Activated T-cell treated with anti-CD3 and anti-CD28 coated beads, Interleukin-2, amount 50 U/mL, for 48 hours (primary cell): Measurements from ENCODE around the gene NR2C2.

Source experiments
- DNase-seq, 2 experiments: peaks; one replicate each; pipeline ENCODE4 v3.0.0-alpha.2; 2020

Gene NR2C2

GRCh38 chr3:15065550-15066007, 118.2 kb downstream of the NR2C2 start:
- no peak for DNase-seq

DNA sequence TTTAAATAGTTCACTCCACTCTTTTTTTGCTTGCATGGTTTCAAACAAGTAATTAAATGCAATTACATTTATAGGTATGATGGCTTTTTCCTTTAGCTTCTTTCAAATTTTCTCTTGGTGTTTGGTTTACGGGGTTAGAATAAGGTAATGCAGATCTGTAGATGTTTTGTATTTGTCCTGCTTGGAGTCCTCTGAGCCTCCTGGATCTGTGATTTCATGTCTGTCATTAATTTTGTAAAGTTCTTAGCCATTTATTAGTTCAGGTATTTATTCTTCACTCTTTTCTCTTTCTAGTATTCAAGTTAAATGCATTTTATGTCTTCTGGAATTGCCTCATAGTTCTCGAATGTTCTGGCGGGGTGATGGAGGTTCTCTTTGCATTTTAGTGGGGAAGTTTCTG, 119.1 kb downstream of the NR2C2 start:
- no peak for DNase-seq

DNA sequence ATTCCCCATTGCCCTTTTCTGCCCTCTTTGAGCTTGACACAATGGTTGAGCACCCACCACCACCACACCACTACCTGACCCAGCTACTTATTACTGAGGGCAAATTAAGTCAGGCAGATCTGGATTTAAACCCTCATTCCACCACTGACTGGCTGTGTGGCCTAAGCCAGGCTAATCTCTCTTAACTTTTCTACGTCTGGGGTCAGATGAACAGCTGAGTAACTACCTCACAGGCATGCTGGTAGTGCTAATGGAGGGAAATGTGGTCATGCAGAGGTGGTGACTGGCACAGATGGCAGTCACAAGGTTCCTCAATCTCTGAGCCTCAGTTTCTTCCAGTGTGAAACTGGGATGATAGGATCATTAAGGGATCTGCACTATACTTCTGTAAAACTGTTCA, 122.1 kb downstream of the NR2C2 start:
- DNase-seq = no peak

- DNase-seq = no peak
These were observed 124.3 kb downstream of the NR2C2 start for GRCh38 chr3:15071699-15072098.

- DNase-seq = no peak
These were observed 127.1 kb downstream of the NR2C2 start for GRCh38 chr3:15074500-15074899.

DNA sequence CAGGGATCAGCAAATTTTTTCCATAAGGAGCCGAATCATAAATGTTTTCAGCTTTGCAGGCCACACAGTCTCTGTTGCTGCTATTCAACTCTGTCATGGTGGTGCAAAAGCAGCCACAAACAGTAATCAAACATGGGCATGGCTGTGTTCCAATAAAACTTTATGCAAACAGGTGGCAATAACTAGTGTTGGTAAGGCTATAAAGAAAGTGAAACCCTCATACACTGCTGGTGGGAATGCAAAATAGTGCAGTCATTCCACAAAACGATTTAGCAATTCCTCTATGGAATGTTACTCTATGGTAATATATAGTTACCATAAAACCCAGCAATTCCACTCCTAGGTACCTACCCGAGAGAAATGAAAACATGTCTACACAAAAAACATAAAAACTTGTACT, 131.7 kb downstream of the NR2C2 start:
- DNase-seq = no peak

DNA sequence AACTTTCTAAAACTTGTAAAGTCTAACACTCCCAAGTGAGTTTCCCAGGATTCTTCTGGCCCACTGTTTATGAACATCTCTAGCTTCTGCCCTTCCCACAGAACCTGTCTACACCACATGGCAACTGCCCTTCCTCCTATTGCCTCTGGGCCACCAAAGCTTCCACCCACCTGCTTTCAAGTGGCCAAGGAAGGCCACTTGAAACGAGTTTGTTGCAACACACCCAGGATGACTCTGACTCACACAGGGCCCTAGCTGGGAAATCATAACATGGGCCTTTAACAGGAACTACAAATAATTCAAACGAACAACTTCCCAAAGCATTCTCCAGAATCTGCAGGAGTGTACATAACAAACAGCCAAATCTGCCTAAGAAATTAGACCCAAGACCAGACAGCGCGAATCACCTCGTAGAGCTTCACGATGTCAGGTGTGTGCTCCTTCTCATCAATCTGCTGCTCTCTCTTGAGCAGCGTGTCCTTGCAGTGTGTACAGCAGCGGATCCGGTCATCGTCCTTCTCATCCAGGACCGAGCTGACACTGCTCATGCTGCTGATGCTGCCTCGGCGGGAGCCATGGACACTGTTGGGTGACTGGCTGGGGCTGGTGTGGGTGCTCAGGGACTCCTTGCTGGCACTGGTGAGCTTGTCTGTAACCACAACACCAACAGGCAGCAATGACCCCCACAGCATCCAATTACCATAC, 134.7 kb downstream of the NR2C2 start:
- no peak for DNase-seq

DNA sequence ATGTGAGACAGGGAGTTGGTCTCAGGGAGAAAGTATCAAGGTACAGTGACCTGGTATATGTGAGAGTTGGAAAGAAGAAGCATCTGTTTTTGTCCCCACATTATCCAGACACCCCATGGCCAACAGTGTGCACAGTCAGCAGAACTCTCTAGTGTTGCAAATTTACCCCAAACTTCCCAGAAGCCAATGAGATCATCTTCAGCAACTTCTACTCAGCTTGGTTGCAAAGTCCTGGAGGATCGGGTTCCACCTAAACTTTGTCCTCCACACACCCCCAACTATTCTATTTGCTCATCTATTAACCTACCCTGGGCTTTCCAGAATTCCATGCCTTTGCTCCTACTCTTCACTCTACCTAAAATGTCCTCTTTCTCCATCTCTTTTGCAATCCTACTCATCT, 135.9 kb downstream of the NR2C2 start:
- DNase-seq = no peak

DNA sequence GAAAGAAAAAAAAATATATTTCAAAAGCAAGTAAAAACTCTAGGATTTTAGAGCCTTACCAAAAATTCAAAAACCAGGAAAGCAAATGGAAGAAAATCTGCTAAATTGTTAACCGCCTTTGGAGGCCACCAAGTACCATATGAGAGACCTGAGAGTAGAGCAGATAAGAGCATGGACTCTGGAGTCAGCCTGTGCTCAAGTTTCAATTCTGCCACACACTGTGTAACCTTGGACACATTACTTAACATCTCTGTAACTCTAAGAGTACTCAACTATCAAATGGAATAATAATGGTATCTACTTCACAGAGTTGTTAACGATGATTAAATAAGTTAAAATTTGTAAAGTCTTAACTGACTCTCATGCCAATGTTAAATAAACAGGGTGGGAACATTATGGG, 138.9 kb downstream of the NR2C2 start:
- no peak for DNase-seq

- no peak for DNase-seq
These were observed 139.3 kb downstream of the NR2C2 start for GRCh38 chr3:15086699-15087098.

DNA sequence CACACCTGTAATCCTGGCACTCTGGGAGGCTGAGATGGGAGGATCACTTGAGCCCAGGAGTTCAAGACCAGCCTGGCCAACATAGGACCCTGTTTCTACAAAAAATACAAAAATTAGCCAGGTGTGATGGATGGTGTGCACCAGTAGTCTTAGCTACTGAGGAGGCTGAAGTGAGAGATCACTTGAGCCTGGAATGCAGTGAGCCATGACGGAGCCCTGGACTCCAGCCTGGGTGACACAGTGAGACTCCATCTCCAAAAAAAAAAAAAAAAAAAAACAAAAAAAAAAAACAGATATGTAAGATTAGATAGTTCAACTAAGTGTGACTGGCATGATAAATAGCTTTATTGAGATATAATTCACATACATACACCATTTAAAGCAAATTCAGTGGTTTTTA, 141.8 kb downstream of the NR2C2 start:
- no peak for DNase-seq

DNA sequence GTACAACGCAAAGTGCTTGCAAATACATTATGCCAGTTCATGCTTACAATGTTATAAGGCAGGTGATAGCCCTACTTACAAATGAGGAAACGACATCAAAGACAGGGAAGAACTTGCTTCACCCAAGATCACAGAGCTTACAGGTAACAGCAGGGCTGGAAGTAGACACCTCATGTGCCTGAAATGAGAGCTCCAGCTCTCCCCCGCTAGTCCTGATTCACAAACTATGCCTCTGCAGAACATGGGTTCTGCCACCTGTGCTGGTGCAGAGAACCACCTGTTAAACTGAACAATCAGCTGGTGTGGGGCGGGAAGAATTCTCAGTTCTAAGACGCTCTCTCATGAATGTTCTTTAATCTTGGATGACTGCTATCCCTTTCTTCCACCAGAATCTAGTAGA, 144.2 kb downstream of the NR2C2 start:
- DNase-seq = no peak

- DNase-seq = no peak
These were observed 145.3 kb downstream of the NR2C2 start for GRCh38 chr3:15092686-15093085.

DNA sequence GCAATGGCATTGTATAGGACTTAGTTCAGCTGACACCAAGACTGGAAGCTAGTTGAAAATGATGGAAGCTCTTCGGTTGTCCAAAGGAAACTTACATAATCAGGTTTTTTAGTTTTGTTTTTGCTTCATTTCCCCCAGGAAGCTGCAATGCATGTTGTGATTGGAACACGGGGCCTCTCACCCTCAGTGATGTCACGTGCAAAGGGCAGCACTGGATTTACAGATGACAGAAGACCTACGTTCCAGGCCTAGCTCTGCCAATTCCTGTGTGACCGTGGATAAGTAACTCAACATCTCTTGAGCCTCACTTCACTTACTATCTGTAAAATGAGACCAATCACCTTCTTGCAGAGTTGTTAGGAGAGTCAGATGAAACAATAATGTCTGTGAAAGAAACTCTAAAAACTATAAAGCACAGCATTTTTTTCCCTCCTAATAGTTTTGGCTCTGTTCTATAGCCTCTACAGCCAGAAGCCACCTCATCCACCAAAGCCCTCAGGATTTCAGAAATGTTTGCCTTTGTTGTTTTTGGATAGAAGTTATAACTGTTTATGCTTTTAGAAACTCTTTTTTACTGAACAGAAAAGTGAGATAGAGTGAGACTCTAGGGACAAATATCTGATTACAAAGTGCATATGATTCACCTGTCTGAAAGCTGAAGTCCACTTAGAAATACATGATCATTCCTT, 146.9 kb downstream of the NR2C2 start:
- DNase-seq = no peak

- DNase-seq = no peak
These were observed 148.7 kb downstream of the NR2C2 start for GRCh38 chr3:15096046-15096445.

DNA sequence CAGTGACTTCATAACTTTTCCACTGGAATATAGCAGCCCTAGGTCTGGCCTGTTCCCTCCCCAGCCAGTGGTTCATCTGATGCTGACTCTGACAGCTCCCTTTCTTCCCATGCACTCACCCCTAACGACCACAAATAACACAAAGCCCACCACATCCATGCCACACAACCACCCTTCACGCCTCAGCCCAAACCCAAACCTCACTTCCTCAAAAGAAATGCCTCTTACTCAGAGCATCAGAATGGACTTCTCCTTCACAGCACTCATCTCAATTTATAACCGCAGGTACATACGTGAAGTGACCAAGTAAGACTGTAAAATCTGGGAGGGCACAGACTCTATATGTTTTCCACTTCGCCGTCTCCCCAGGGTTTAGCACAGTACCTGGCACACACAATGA, 150.5 kb downstream of the NR2C2 start:
- peak; percentile 75 to 80 for DNase-seq
